ENCODE measurements around the gene SPATA20. TPM values are rescaled to one million over a fixed set of nuclear protein-coding genes. Genes with fewer than 3 reads are reported as not detected.

The SPATA20 gene
- polyA plus RNA-seq (2013, experiment 1 of 2) = 9.8 TPM
- 9.4 TPM for polyA plus RNA-seq (2013, experiment 2 of 2)

DNA sequence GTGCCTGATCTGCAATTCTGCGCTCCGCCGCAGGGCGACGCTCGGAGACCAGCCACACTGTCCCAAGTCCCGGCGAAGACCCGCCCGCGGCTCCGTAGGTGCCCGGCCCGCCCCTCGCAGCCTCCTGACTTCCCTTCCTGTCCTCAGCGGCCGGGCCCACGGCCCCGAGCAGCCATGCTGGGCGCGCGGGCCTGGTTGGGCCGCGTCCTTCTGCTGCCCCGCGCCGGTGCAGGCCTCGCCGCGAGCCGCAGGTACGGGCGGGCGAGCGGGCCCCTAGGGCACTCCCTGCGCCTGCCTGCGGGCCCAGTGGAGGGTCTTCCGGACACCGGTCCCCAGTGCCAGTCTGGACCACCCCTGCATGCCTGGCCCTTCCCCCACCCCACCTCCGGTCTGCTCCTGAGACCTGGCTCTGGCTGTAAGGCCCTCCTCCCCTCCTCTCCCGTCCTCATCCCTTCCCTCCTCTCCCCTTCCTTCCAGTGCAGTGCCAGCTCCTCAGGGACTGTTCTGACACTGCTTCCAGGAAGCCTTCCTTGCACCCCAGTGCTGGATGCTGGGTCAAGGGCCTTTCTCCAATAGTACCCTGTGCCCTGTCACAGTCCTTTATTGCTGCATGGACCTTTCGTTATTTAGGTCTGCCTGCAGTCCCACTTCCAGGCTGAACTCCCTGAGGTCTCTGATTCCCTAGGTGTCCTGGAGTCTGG, at the start of gene SPATA20:
Gene SPATA20 (plus strand): TSS at position 140 of the 701 bp plus-strand sequence. CDS start 35 bp downstream, at position 175.
- Histone ChIP-seq H3K79me1 (ENCODE audit: low read length) (no peaks in the 10 kb centered on the region), H3K23ac (ENCODE audit: low read length) (no peak within 1 kb of the TSS), H3K56ac (ENCODE audit: low read length) (peak within 1 kb of the TSS; percentile 53), H3K18ac (ENCODE audit: low read length) (no peak within 1 kb of the TSS), H3K4ac (ENCODE audit: low read depth, low read length) (no peak within 1 kb of the TSS), H3K27ac (ENCODE audit: low read depth, low read length) (peak within 1 kb of the TSS; percentile 51), H2BK15ac (replicated peaks; ENCODE audit: low read depth) (no peak within 1 kb of the TSS), H3K9ac (ENCODE audit: low read length) (peak within 1 kb of the TSS; percentile 89), H3K36me3 (ENCODE audit: control insufficient read depth, insufficient read depth, low read length) (no peaks in the 10 kb centered on the region), H3K4me3 (ENCODE audit: low read length) (peak within 1 kb of the TSS; percentile 43), H3K4me2 (ENCODE audit: low read length) (peak within 1 kb of the TSS; percentile 2), H4K8ac (ENCODE audit: low read depth, low read length) (no peak within 1 kb of the TSS), H2BK120ac (ENCODE audit: low read depth, low read length) (peak within 1 kb of the TSS; percentile 21), H4K5ac (ENCODE audit: low read length) (no peak within 1 kb of the TSS), H3K27me3 (ENCODE audit: insufficient read depth, low read length, poor library complexity) (no peaks in the 10 kb centered on the region), H2AK5ac (ENCODE audit: low read length) (peak within 1 kb of the TSS; percentile 1), H2BK5ac (ENCODE audit: low read length) (peak within 1 kb of the TSS; percentile 93), H3K4me1 (ENCODE audit: control insufficient read depth, low read depth, low read length) (peaks cover 7% of the 10 kb centered on the region), H3K79me2 (ENCODE audit: control insufficient read depth, insufficient read depth, low read length) (no peaks in the 10 kb centered on the region)
- peak; percentile 95 for DNase-seq
- WGBS (ENCODE audit: extremely low coverage, insufficient coverage, low lambda C conversion rate) = no CpG with 5 or more reads among the region's 42 CpGs

DNA sequence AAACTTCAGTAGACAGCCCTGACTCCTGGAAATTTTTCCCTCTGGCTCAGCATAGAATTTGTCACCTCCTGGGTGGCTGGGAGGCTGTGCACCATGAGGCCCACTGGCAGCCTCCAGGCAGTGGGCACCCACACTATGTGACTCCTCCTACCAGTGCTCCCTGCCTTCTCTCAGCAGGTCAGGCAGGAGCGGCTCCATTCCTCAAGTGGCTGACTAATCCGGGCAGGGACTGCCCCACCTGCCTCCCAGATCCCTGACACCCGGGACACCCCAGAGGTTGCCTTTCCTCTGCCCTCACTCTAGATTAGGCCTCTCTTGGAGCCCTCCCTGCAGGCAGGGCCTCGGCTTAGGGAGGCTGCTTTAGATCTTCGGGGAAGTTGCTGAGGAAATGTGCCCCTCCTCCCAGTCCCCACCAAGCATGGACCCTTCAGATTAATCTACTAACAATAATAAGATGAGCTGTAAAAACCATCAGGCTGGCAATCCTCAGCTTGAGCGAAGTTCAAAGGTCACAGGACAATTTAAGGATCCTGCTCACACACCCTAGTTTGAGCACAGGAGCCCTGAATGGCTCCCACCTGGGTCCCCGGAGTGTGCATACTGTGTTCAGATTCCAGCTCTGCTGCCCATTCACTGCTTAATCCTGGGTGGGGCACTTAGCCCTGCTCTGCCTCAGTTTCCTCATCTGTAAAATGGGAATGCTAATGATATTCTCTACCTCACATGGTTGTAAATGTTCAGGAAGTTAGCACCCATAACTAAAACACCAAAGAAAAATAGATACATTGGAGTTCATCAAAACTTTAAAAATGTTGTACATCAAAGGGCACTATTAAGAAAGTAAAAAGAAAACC, 48.7 kb upstream of the SPATA20 start:
- Histone ChIP-seq H3K36me3 (ENCODE audit: control insufficient read depth, insufficient read depth, low read length) (no peaks in the 10 kb centered on the region), H2BK120ac (ENCODE audit: low read depth, low read length) (no peak overlapping the region), H2BK5ac (ENCODE audit: low read length) (no peak overlapping the region), H3K56ac (ENCODE audit: low read length) (no peak overlapping the region), H3K79me1 (ENCODE audit: low read length) (no peaks in the 10 kb centered on the region), H3K27ac (ENCODE audit: low read depth, low read length) (no peak overlapping the region), H3K9ac (ENCODE audit: low read length) (no peak overlapping the region), H3K18ac (ENCODE audit: low read length) (no peak overlapping the region), H2AK5ac (ENCODE audit: low read length) (no peak overlapping the region), H3K4me1 (ENCODE audit: control insufficient read depth, low read depth, low read length) (no peaks in the 10 kb centered on the region), H3K4me3 (ENCODE audit: low read length) (no peak overlapping the region), H4K8ac (ENCODE audit: low read depth, low read length) (no peak overlapping the region), H3K79me2 (ENCODE audit: control insufficient read depth, insufficient read depth, low read length) (no peaks in the 10 kb centered on the region), H3K23ac (ENCODE audit: low read length) (no peak overlapping the region), H3K4ac (ENCODE audit: low read depth, low read length) (no peak overlapping the region), H4K5ac (ENCODE audit: low read length) (no peak overlapping the region), H3K27me3 (ENCODE audit: insufficient read depth, low read length, poor library complexity) (no peaks in the 10 kb centered on the region), H3K4me2 (ENCODE audit: low read length) (no peak overlapping the region), H2BK15ac (replicated peaks; ENCODE audit: low read depth) (no peak overlapping the region)
- DNase-seq = no peak
- no CpG with 5 or more reads among the region's 7 CpGs for WGBS (ENCODE audit: extremely low coverage, insufficient coverage, low lambda C conversion rate)

DNA sequence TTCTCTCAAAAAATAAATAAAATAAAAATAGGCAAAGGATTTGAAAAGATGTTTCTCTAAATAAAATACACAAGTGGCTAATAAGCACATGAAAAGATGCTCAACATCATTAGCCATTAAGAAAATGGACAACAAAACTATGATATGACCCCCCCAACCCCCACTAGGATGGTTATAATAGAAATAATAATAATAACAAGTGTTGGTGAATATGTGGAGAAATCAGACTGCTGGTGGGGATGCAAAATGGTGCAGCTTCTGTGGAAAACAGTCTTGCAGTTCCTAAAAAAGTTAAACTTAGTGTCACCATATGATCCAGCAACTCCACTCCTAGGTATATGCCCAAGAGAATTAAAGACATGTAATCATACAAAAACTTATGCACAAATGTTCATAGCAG, 47.7 kb upstream of the SPATA20 start:
- no peak overlapping the region for H4K8ac ChIP-seq (ENCODE audit: low read depth, low read length)
- no peaks in the 10 kb centered on the region for H3K4me1 ChIP-seq (ENCODE audit: control insufficient read depth, low read depth, low read length)
- H3K4ac ChIP-seq (ENCODE audit: low read depth, low read length) = no peak overlapping the region
- no peak overlapping the region for H3K56ac ChIP-seq (ENCODE audit: low read length)
- H3K27ac ChIP-seq (ENCODE audit: low read depth, low read length) = no peak overlapping the region
- H2AK5ac ChIP-seq (ENCODE audit: low read length) = no peak overlapping the region
- no peaks in the 10 kb centered on the region for H3K79me2 ChIP-seq (ENCODE audit: control insufficient read depth, insufficient read depth, low read length)
- no peak for DNase-seq
- H2BK15ac ChIP-seq (replicated peaks; ENCODE audit: low read depth) = no peak overlapping the region
- H4K5ac ChIP-seq (ENCODE audit: low read length) = no peak overlapping the region
- H3K4me2 ChIP-seq (ENCODE audit: low read length) = no peak overlapping the region
- no peaks in the 10 kb centered on the region for H3K36me3 ChIP-seq (ENCODE audit: control insufficient read depth, insufficient read depth, low read length)
- H2BK120ac ChIP-seq (ENCODE audit: low read depth, low read length) = no peak overlapping the region
- H3K27me3 ChIP-seq (ENCODE audit: insufficient read depth, low read length, poor library complexity) = no peaks in the 10 kb centered on the region
- no peak overlapping the region for H3K4me3 ChIP-seq (ENCODE audit: low read length)
- H3K23ac ChIP-seq (ENCODE audit: low read length) = no peak overlapping the region
- no peak overlapping the region for H3K18ac ChIP-seq (ENCODE audit: low read length)
- H2BK5ac ChIP-seq (ENCODE audit: low read length) = no peak overlapping the region
- H3K9ac ChIP-seq (ENCODE audit: low read length) = no peak overlapping the region
- H3K79me1 ChIP-seq (ENCODE audit: low read length) = no peaks in the 10 kb centered on the region

DNA sequence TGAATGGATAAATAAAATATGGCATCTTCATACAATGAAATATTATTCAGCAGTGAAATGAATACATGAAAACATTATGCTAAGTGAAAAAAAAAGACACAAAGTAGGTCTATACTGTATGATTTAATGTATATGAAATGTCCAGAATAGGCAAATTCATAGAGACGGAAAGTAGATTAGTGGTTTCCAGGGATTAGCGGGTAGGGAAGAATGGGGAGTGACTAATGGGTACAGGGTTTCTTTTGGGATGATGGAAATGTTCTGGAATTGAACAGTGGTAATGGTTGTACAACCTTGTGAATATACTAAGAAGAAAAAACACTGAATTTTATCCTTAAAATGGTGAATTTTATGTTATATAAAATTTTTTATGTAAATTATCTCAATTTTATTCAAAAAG, 47.3 kb upstream of the SPATA20 start:
- Histone ChIP-seq H2BK120ac (ENCODE audit: low read depth, low read length) (no peak overlapping the region), H3K79me1 (ENCODE audit: low read length) (no peaks in the 10 kb centered on the region), H3K9ac (ENCODE audit: low read length) (no peak overlapping the region), H4K8ac (ENCODE audit: low read depth, low read length) (no peak overlapping the region), H2AK5ac (ENCODE audit: low read length) (no peak overlapping the region), H3K27me3 (ENCODE audit: insufficient read depth, low read length, poor library complexity) (no peaks in the 10 kb centered on the region), H3K79me2 (ENCODE audit: control insufficient read depth, insufficient read depth, low read length) (no peaks in the 10 kb centered on the region), H3K23ac (ENCODE audit: low read length) (no peak overlapping the region), H3K4me3 (ENCODE audit: low read length) (no peak overlapping the region), H2BK5ac (ENCODE audit: low read length) (no peak overlapping the region), H3K4me2 (ENCODE audit: low read length) (no peak overlapping the region), H3K56ac (ENCODE audit: low read length) (no peak overlapping the region), H4K5ac (ENCODE audit: low read length) (no peak overlapping the region), H3K36me3 (ENCODE audit: control insufficient read depth, insufficient read depth, low read length) (no peaks in the 10 kb centered on the region), H2BK15ac (replicated peaks; ENCODE audit: low read depth) (no peak overlapping the region), H3K4ac (ENCODE audit: low read depth, low read length) (no peak overlapping the region), H3K18ac (ENCODE audit: low read length) (no peak overlapping the region), H3K27ac (ENCODE audit: low read depth, low read length) (no peak overlapping the region), H3K4me1 (ENCODE audit: control insufficient read depth, low read depth, low read length) (no peaks in the 10 kb centered on the region)
- DNase-seq = no peak
- no CpG with 5 or more reads among the region's 2 CpGs for WGBS (ENCODE audit: extremely low coverage, insufficient coverage, low lambda C conversion rate)

DNA sequence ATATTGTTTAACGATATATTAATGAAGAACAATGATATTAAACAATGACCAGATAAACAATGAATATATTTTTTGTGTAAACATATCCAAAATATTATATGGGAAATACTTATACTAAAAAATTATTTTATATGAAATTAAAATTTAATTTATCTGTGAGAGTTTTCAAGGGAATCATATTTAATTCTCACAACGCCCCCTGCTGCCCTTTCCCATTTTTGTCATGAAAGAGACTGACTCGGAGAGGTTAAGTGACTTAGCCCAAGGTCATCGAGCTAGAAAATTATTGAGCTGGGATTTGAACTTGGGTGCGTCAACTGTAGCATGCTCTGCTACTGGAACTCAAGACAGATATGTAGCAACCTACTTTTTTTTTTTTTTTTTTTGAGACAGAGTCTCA, 45.9 kb upstream of the SPATA20 start:
- Histone ChIP-seq H3K4me2 (ENCODE audit: low read length) (no peak overlapping the region), H3K79me2 (ENCODE audit: control insufficient read depth, insufficient read depth, low read length) (no peaks in the 10 kb centered on the region), H3K79me1 (ENCODE audit: low read length) (no peaks in the 10 kb centered on the region), H3K4ac (ENCODE audit: low read depth, low read length) (no peak overlapping the region), H3K9ac (ENCODE audit: low read length) (no peak overlapping the region), H2BK5ac (ENCODE audit: low read length) (no peak overlapping the region), H3K23ac (ENCODE audit: low read length) (no peak overlapping the region), H4K8ac (ENCODE audit: low read depth, low read length) (no peak overlapping the region), H3K4me3 (ENCODE audit: low read length) (no peak overlapping the region), H3K27me3 (ENCODE audit: insufficient read depth, low read length, poor library complexity) (no peaks in the 10 kb centered on the region), H2AK5ac (ENCODE audit: low read length) (no peak overlapping the region), H2BK15ac (replicated peaks; ENCODE audit: low read depth) (no peak overlapping the region), H3K27ac (ENCODE audit: low read depth, low read length) (no peak overlapping the region), H3K18ac (ENCODE audit: low read length) (no peak overlapping the region), H3K56ac (ENCODE audit: low read length) (no peak overlapping the region), H3K36me3 (ENCODE audit: control insufficient read depth, insufficient read depth, low read length) (no peaks in the 10 kb centered on the region), H3K4me1 (ENCODE audit: control insufficient read depth, low read depth, low read length) (no peaks in the 10 kb centered on the region), H2BK120ac (ENCODE audit: low read depth, low read length) (no peak overlapping the region), H4K5ac (ENCODE audit: low read length) (no peak overlapping the region)
- peak; percentile 35 for DNase-seq
- 100% methylated on average over 1 of the region's 5 CpGs for WGBS (ENCODE audit: extremely low coverage, insufficient coverage, low lambda C conversion rate)

All from mesendoderm (in vitro differentiated cells).